Measurements from ENCODE around the gene ARID1A.

DNA sequence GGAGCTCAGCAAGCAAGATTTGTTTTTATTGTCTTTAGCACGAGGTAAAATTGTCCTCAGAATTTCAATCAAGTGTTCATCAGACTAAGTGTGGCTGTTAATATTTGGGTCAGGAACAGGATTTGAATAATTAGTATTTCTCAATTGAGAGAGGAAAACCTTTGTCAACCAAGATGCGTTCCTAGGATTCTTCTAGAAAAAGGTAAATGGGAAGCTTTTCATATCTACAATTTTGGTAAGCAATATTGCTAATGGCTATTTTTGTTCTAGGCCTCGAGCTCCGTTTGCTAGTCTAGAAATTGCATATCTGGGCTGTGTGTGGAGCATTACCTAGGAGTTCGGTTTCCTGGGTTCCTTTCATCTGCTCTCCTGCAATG is 87.8 kb downstream of the ARID1A start:
- no peak for TF ChIP-seq EZH2 (IDR thresholded peaks at IDR 0.05)
- TF ChIP-seq, protein P1, sequence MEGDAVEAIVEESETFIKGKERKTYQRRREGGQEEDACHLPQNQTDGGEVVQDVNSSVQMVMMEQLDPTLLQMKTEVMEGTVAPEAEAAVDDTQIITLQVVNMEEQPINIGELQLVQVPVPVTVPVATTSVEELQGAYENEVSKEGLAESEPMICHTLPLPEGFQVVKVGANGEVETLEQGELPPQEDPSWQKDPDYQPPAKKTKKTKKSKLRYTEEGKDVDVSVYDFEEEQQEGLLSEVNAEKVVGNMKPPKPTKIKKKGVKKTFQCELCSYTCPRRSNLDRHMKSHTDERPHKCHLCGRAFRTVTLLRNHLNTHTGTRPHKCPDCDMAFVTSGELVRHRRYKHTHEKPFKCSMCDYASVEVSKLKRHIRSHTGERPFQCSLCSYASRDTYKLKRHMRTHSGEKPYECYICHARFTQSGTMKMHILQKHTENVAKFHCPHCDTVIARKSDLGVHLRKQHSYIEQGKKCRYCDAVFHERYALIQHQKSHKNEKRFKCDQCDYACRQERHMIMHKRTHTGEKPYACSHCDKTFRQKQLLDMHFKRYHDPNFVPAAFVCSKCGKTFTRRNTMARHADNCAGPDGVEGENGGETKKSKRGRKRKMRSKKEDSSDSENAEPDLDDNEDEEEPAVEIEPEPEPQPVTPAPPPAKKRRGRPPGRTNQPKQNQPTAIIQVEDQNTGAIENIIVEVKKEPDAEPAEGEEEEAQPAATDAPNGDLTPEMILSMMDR (IDR thresholded peaks at IDR 0.05), result no peak
- TF ChIP-seq EZH2phosphoT487 (IDR thresholded peaks at IDR 0.05), result no peak

Measured in neural progenitor cell (in vitro differentiated cells).